H1 (cell line): ENCODE measurements around the gene ITGB8. TPM values are rescaled to one million over a fixed set of nuclear protein-coding genes. Genes with fewer than 3 reads are reported as not detected.

Source experiments
- CTCF ChIA-PET: fragments of 300-600 bp; sonication (Branson Sonifier 250); formaldehyde crosslinking; loops from one replicate; lab custom pipeline; 2021; ENCODE audit not compliant: partially characterized antibody; lab: Charles Lee
- POLR2A ChIA-PET: fragments of 300-600 bp; sonication (Branson Sonifier 250); formaldehyde crosslinking; loops from one replicate; lab custom pipeline; 2021; ENCODE audit warnings: inconsistent platforms; ENCODE audit not compliant: partially characterized antibody; lab: Charles Lee
- DNase-seq, 2 experiments: peaks; one replicate each; pipeline versions ENCODE4 v3.0.0 to v3.0.0-alpha.2; 2010 to 2022; ENCODE audit warnings: low spot score in 2 of 2, low read depth in 1 of 2, mixed read lengths in 1 of 2
- FAIRE-seq: peaks from 2 replicates; lab custom pipeline; 2011; peaks lifted over from hg19 to GRCh38; lab: Jason Lieb, UNC
- H2AFZ ChIP-seq: 2 replicates; pipeline ENCODE4 v1.8.1; 2012; ENCODE audit warnings: low read length, inconsistent platforms
- H2AK5ac ChIP-seq: 2 replicates; pipeline ENCODE4 v1.6.1; 2013; ENCODE audit warnings: low read depth, low read length
- H2BK120ac ChIP-seq: replicated peaks from 2 replicates; pipeline ENCODE3; 2013; ENCODE audit warnings: low read depth, low read length, inconsistent platforms
- H2BK12ac ChIP-seq: 2 replicates; pipeline ENCODE4 v1.6.1; 2013; ENCODE audit warnings: low read depth, low read length
- H2BK15ac ChIP-seq: 2 replicates; pipeline ENCODE4 v1.6.1; 2013; ENCODE audit warnings: low read length
- H2BK20ac ChIP-seq: 2 replicates; pipeline ENCODE4 v1.6.1; 2013; ENCODE audit warnings: low read length
- H2BK5ac ChIP-seq: 2 replicates; pipeline ENCODE4 v1.6.1; 2013; ENCODE audit warnings: low read depth, low read length
- H3K14ac ChIP-seq: 2 replicates; pipeline ENCODE4 v1.6.1; 2013; ENCODE audit warnings: inconsistent platforms; ENCODE audit not compliant: insufficient read length
- H3K18ac ChIP-seq: 2 replicates; pipeline ENCODE4 v1.6.1; 2013; ENCODE audit warnings: low read length; ENCODE audit errors: extremely low read depth
- H3K23ac ChIP-seq: 2 replicates; pipeline ENCODE4 v1.6.1; 2013; ENCODE audit warnings: inconsistent platforms; ENCODE audit not compliant: insufficient read length
- H3K23me2 ChIP-seq: 2 replicates; pipeline ENCODE4 v1.6.1; 2013; ENCODE audit warnings: low read depth, low read length
- H3K27ac ChIP-seq: 2 replicates; pipeline ENCODE4 v1.6.1; 2011; ENCODE audit warnings: low read depth, low read length, inconsistent platforms
- H3K27me3 ChIP-seq, 4 experiments: replicated peaks in 1 of 4; 1 replicate in 1 of 4; 2 replicates in 3 of 4; pipeline versions ENCODE4 v1.6.1 to v1.8.1; 2011 to 2013; ENCODE audit warnings: low read length in 3 of 4, mild to moderate bottlenecking in 3 of 4, inconsistent platforms in 2 of 4, mixed read lengths in 2 of 4, moderate library complexity in 1 of 4; ENCODE audit not compliant: control insufficient read depth in 3 of 4, insufficient read depth in 3 of 4; ENCODE audit errors: extremely low read depth in 1 of 4
- H3K36me3 ChIP-seq, 4 experiments: 2 replicates each; pipeline versions ENCODE4 v1.6.1 to v1.8.1; 2011 to 2013; ENCODE audit warnings: mild to moderate bottlenecking in 4 of 4, low read length in 3 of 4, moderate library complexity in 2 of 4, control low read depth in 1 of 4, inconsistent platforms in 1 of 4; ENCODE audit not compliant: insufficient read depth in 4 of 4, control insufficient read depth in 2 of 4
- H3K4ac ChIP-seq: replicated peaks from 2 replicates; pipeline ENCODE3; 2013; ENCODE audit warnings: low read length, low read depth, mixed read lengths, inconsistent platforms; ENCODE audit not compliant: insufficient read length
- H3K4me1 ChIP-seq, 4 experiments: replicated peaks in 1 of 4; 1 replicate in 1 of 4; 2 replicates in 3 of 4; pipeline versions ENCODE4 v1.6.1 to v1.8.1; 2011 to 2013; ENCODE audit warnings: low read length in 3 of 4, inconsistent platforms in 2 of 4, mixed read lengths in 1 of 4; ENCODE audit not compliant: insufficient read depth in 4 of 4, control insufficient read depth in 3 of 4
- H3K4me2 ChIP-seq, 2 experiments: 2 replicates each; pipeline versions ENCODE4 v1.6.1 to v1.8.1; 2011 to 2013; ENCODE audit warnings: low read depth in 2 of 2, low read length in 2 of 2, control low read depth in 1 of 2, inconsistent platforms in 1 of 2, mild to moderate bottlenecking in 1 of 2; ENCODE audit not compliant: insufficient read depth in 1 of 2
- H3K4me3 ChIP-seq, 4 experiments: fragments of 200-600, 300-600 bp in 1 of 4; sonication (generic), shearing (Covaris generic), sonication (Bioruptor Twin) in 1 of 4; 2 replicates each; pipeline versions ENCODE4 v1.5.1 to v1.8.1; 2011 to 2016; ENCODE audit warnings: low read length in 4 of 4, low read depth in 3 of 4, control low read depth in 2 of 4, inconsistent platforms in 2 of 4, mild to moderate bottlenecking in 2 of 4, mixed read lengths in 1 of 4, moderate library complexity in 1 of 4; ENCODE audit not compliant: insufficient read depth in 2 of 4; ENCODE audit errors: extremely low read depth in 1 of 4
- H3K56ac ChIP-seq: replicated peaks from 2 replicates; pipeline ENCODE3; 2013; ENCODE audit warnings: low read depth, mild to moderate bottlenecking, mixed read lengths, low read length, inconsistent platforms; ENCODE audit not compliant: insufficient read length
- H3K79me1 ChIP-seq: 2 replicates; pipeline ENCODE4 v1.6.1; 2013; ENCODE audit warnings: low read depth, low read length, control low read depth
- H3K79me2 ChIP-seq, 2 experiments: 2 replicates each; pipeline versions ENCODE4 v1.6.1 to v1.8.1; 2012 to 2013; ENCODE audit warnings: low read length in 2 of 2, mild to moderate bottlenecking in 2 of 2, inconsistent platforms in 1 of 2; ENCODE audit not compliant: insufficient read depth in 2 of 2, control insufficient read depth in 1 of 2
- H3K9ac ChIP-seq, 4 experiments: replicated peaks in 1 of 4; 1 replicate in 1 of 4; 2 replicates in 3 of 4; pipeline versions ENCODE4 v1.6.1 to v1.8.1; 2011 to 2013; ENCODE audit warnings: low read depth in 3 of 4, low read length in 3 of 4, control low read depth in 2 of 4, mild to moderate bottlenecking in 2 of 4, moderate library complexity in 2 of 4, inconsistent platforms in 1 of 4; ENCODE audit errors: extremely low read depth in 1 of 4
- H3K9me3 ChIP-seq, 2 experiments: 2 replicates each; pipeline versions ENCODE4 v1.6.1 to v1.8.1; 2012 to 2013; ENCODE audit warnings: mild to moderate bottlenecking in 2 of 2, moderate library complexity in 2 of 2, control low read depth in 1 of 2, inconsistent platforms in 1 of 2, low read depth in 1 of 2, low read length in 1 of 2, mixed read lengths in 1 of 2; ENCODE audit not compliant: insufficient read depth in 2 of 2
- H4K20me1 ChIP-seq, 2 experiments: replicated peaks in 1 of 2; 2 replicates each; pipeline versions ENCODE3 to v1.8.1; 2011 to 2013; ENCODE audit warnings: inconsistent platforms in 2 of 2, low read length in 2 of 2, mild to moderate bottlenecking in 1 of 2; ENCODE audit not compliant: insufficient read depth in 2 of 2, control insufficient read depth in 1 of 2
- H4K5ac ChIP-seq: 2 replicates; pipeline ENCODE4 v1.6.1; 2013; ENCODE audit warnings: low read length, low read depth, mixed read lengths, inconsistent platforms; ENCODE audit not compliant: insufficient read length
- H4K8ac ChIP-seq: 2 replicates; pipeline ENCODE4 v1.8.0; 2013; ENCODE audit warnings: mild to moderate bottlenecking, moderate library complexity, low read length, inconsistent platforms; ENCODE audit not compliant: insufficient read depth; ENCODE audit errors: extremely low read depth
- H4K91ac ChIP-seq: replicated peaks from 2 replicates; pipeline ENCODE3; 2013; ENCODE audit warnings: low read length, mixed read lengths, inconsistent platforms; ENCODE audit not compliant: insufficient read length
- CHD1 ChIP-seq: IDR thresholded peaks from 2 replicates; pipeline ENCODE4 v1.6.1; 2012; ENCODE audit warnings: low read depth, low read length, improper control_type of control experiment
- CTBP2 ChIP-seq: IDR thresholded peaks from 2 replicates; pipeline ENCODE4 v1.7.0; 2011; ENCODE audit warnings: borderline replicate concordance, mild to moderate bottlenecking, moderate library complexity, mixed read lengths, low read length; ENCODE audit not compliant: insufficient read depth, insufficient read length
- GABPA ChIP-seq: IDR thresholded peaks from 2 replicates; pipeline ENCODE4 v1.6.1; 2011; ENCODE audit warnings: mild to moderate bottlenecking, low read length, moderate library complexity, borderline replicate concordance; ENCODE audit not compliant: insufficient read depth
- HDAC2 ChIP-seq, 2 experiments: fragments of 300-600 bp in 1 of 2; sonication (generic) in 1 of 2; IDR thresholded peaks; 2 replicates each; pipeline ENCODE4 v1.6.1; 2011 to 2012; ENCODE audit warnings: low read depth in 2 of 2, low read length in 2 of 2, mild to moderate bottlenecking in 2 of 2, moderate library complexity in 2 of 2, borderline replicate concordance in 1 of 2, inconsistent platforms in 1 of 2
- JUND ChIP-seq: IDR thresholded peaks from 2 replicates; pipeline ENCODE4 v1.6.1; 2011; ENCODE audit warnings: mild to moderate bottlenecking, improper control_type of control experiment, low read length
- NANOG ChIP-seq: IDR thresholded peaks from 2 replicates; pipeline ENCODE4 v1.6.1; 2011; ENCODE audit warnings: low read length, low read depth, mild to moderate bottlenecking, inconsistent platforms; ENCODE audit not compliant: insufficient read depth, poor library complexity, severe bottlenecking
- WGBS, 2 experiments: shearing (Covaris generic) in 1 of 2; methylation state at CpG; one replicate each; pipeline versions ENCODE4 v1.1.6 to v1.1.7; 2013 to 2015; ENCODE audit warnings: low lambda C conversion rate in 2 of 2, mixed read lengths in 2 of 2, inconsistent platforms in 1 of 2, low coverage in 1 of 2, missing lambda C conversion rate in 1 of 2; ENCODE audit not compliant: insufficient replicate concordance in 2 of 2, insufficient coverage in 1 of 2, insufficient read length in 1 of 2; ENCODE audit errors: extremely low coverage in 1 of 2, missing lambda C conversion rate in 1 of 2; 5-methylcytosine and 5-hydroxymethylcytosine counted together
- polyA plus RNA-seq, 7 experiments: library from polyadenylated mRNA; depleted of rRNA in 3 of 7; stranded (reverse) in 5 of 7; unstranded in 2 of 7; fragments of >200 nt in 5 of 7; fragments of 200-250 nt in 2 of 7; gene quantifications; 1 replicate in 5 of 7; 2 replicates in 1 of 7; 4 replicates in 1 of 7; pipeline versions ENCODE4 v1.2.1 to v1.2.3, GENCODE V29; 2011 to 2013; ENCODE audit warnings: missing spikeins in 2 of 7, mixed read lengths in 2 of 7
- total RNA-seq: library from RNA; stranded (reverse); fragmentation: NEBNext Ultra II Directional; extraction: Animal tissue kit (Norgen Biotek cat#: 25700); gene quantifications from 2 replicates; pipeline ENCODE4 v1.2.1, GENCODE V29; 2021
- TF ChIP-seq, protein P1 (sequence below): IDR thresholded peaks from 2 replicates; pipeline ENCODE4 v1.6.1; 2011; ENCODE audit warnings: low read length, improper control_type of control experiment
- TF ChIP-seq, protein P2 (sequence below): IDR thresholded peaks from 2 replicates; pipeline ENCODE4 v1.6.1; 2012; ENCODE audit warnings: inconsistent platforms

ITGB8 gene
- total and polyA plus RNA-seq, 2 of the 8 experiments (the other 6 are each of a cell fraction or from before 2014, with no cell fraction given), result 1.2 to 3.6 TPM

DNA sequence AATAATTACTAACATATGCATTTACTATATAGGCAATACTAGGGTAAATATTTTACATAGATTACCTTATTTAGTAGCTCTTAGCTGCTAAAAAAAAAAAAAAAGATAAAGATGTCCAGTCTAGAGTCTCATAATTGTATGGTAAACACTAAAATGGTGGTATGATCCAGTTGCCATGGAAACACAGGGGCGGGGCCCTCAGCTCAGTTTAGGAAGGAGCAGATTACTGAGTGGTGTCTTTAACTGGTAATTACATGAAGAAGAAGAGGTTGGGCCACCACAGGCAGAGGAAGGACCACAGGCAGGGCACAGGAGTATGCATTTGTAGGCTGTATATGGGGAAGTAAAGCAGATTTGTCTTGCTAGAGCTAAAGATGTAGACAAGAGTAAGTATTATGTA is 43.7 kb downstream of the ITGB8 start:
- Histone ChIP-seq H3K79me2 (no peaks in the 10 kb centered on the region), H2BK20ac (no peak overlapping the region), H2BK5ac (no peak overlapping the region), H3K9me3 (no peaks in the 10 kb centered on the region), H3K27ac (no peak overlapping the region), H2BK120ac (no peak overlapping the region), H4K5ac (no peak overlapping the region), H3K23me2 (no peaks in the 10 kb centered on the region), H3K4ac (no peak overlapping the region), H2BK15ac (no peak overlapping the region), H3K14ac (no peak overlapping the region), H4K91ac (no peak overlapping the region), H3K36me3 (peaks cover 0 to 2% (median 0%) of the 10 kb centered on the region in 4 experiments; a peak in 1 of 8 replicates), H3K79me1 (no peaks in the 10 kb centered on the region), H2AFZ (no peak overlapping the region), H4K20me1 (no peaks in the 10 kb centered on the region), H3K4me2 (no peak overlapping the region), H3K23ac (no peak overlapping the region), H3K27me3 (no peaks in the 10 kb centered on the region), H3K9ac (no peak overlapping the region), H3K56ac (no peak overlapping the region), H4K8ac (no peak overlapping the region), H3K4me1 (no peaks in the 10 kb centered on the region), H3K4me3 (no peak overlapping the region), H2BK12ac (no peak overlapping the region), H2AK5ac (no peak overlapping the region), H3K18ac (no peak overlapping the region)
- FAIRE-seq (no peak), DNase-seq (no peak)
- ChIA-PET CTCF (interaction anchor here (0.6 kb wide), 1 partner anchor 26 kb away, joined by 3 read pairs; no protein-coding TSS in a partner anchor), POLR2A (no interaction called here)
- WGBS, 2 experiments, result 94% methylated on average over 1 of the region's 1 CpG; no CpG with 5 or more reads in 1 of the 2 experiments
- TF ChIP-seq CHD1 (no peak), CTBP2 (no peak), NANOG (no peak), JUND (no peak), GABPA (no peak), HDAC2 (IDR thresholded peaks at IDR 0.05; ENCODE audit: borderline replicate concordance in 1 of 2, low read depth in 2 of 2, low read length in 2 of 2) (no peak)
- TF ChIP-seq, protein P1, sequence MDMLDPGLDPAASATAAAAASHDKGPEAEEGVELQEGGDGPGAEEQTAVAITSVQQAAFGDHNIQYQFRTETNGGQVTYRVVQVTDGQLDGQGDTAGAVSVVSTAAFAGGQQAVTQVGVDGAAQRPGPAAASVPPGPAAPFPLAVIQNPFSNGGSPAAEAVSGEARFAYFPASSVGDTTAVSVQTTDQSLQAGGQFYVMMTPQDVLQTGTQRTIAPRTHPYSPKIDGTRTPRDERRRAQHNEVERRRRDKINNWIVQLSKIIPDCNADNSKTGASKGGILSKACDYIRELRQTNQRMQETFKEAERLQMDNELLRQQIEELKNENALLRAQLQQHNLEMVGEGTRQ, result no peak
- TF ChIP-seq, protein P2, sequence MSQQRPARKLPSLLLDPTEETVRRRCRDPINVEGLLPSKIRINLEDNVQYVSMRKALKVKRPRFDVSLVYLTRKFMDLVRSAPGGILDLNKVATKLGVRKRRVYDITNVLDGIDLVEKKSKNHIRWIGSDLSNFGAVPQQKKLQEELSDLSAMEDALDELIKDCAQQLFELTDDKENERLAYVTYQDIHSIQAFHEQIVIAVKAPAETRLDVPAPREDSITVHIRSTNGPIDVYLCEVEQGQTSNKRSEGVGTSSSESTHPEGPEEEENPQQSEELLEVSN, result no peak
